Calu3 (cell line): ENCODE results near the gene PCNT. TPM values are rescaled to one million over a fixed set of nuclear protein-coding genes. Genes with fewer than 3 reads are reported as not detected.
A peak's percentile ranks its signal among the peaks of the same experiment; 100 is the strongest.

Experiments
- BruUV-seq: library from RNA; stranded (reverse); fragments of 400-500 nt; replicated peaks from 2 replicates; lab custom pipeline; 2021; lab: Mats Ljungman, UMichigan
- CTCF ChIA-PET: fragments of 300-600 bp; sonication (Branson Sonifier 250); formaldehyde crosslinking; loops from one replicate; lab custom pipeline; 2022; ENCODE audit warnings: antibody characterized with exemption; lab: Charles Lee
- DNase-seq: peaks from one replicate; pipeline ENCODE4 v3.0.0; 2022
- H3K27ac Mint-ChIP-seq: one replicate; pipeline ENCODE4 v1.8.0; 2022; ENCODE audit warnings: mixed read lengths; ENCODE audit not compliant: unreplicated experiment
- H3K27me3 Mint-ChIP-seq: one replicate; pipeline ENCODE4 v1.8.0; 2022; ENCODE audit warnings: mixed read lengths; ENCODE audit not compliant: unreplicated experiment
- H3K36me3 Mint-ChIP-seq: one replicate; pipeline ENCODE4 v1.8.0; 2022; ENCODE audit warnings: mild to moderate bottlenecking, moderate library complexity, mixed read lengths; ENCODE audit not compliant: insufficient read depth, unreplicated experiment
- H3K4me1 Mint-ChIP-seq: one replicate; pipeline ENCODE4 v1.8.0; 2022; ENCODE audit warnings: mild to moderate bottlenecking, low read depth, mixed read lengths; ENCODE audit not compliant: unreplicated experiment
- H3K4me3 Mint-ChIP-seq: one replicate; pipeline ENCODE4 v1.8.0; 2022; ENCODE audit warnings: mild to moderate bottlenecking, low read depth, moderate library complexity, mixed read lengths; ENCODE audit not compliant: unreplicated experiment
- H3K9me3 Mint-ChIP-seq: one replicate; pipeline ENCODE4 v1.8.0; 2022; ENCODE audit warnings: low read depth, mixed read lengths; ENCODE audit not compliant: unreplicated experiment
- intact Hi-C: fragments of 100-400 bp; cut with micrococcal nuclease; formaldehyde crosslinking; loops from one replicate; pipeline ENCODE4 v1.10.0; 2022; ENCODE audit not compliant: unreplicated experiment
- total RNA-seq: library from RNA; stranded (reverse); gene quantifications from 2 replicates; pipeline ENCODE4 v1.2.3, GENCODE V29; 2022
- TF ChIP-seq, protein P1 (sequence below): fragments of 200-600 bp; IDR thresholded peaks from one replicate; pipeline ENCODE4 v1.8.0; 2022; ENCODE audit warnings: antibody characterized with exemption; ENCODE audit not compliant: unreplicated experiment

The PCNT gene
- total RNA-seq, 1 experiment from 2014 or later, result 32.2 TPM

DNA sequence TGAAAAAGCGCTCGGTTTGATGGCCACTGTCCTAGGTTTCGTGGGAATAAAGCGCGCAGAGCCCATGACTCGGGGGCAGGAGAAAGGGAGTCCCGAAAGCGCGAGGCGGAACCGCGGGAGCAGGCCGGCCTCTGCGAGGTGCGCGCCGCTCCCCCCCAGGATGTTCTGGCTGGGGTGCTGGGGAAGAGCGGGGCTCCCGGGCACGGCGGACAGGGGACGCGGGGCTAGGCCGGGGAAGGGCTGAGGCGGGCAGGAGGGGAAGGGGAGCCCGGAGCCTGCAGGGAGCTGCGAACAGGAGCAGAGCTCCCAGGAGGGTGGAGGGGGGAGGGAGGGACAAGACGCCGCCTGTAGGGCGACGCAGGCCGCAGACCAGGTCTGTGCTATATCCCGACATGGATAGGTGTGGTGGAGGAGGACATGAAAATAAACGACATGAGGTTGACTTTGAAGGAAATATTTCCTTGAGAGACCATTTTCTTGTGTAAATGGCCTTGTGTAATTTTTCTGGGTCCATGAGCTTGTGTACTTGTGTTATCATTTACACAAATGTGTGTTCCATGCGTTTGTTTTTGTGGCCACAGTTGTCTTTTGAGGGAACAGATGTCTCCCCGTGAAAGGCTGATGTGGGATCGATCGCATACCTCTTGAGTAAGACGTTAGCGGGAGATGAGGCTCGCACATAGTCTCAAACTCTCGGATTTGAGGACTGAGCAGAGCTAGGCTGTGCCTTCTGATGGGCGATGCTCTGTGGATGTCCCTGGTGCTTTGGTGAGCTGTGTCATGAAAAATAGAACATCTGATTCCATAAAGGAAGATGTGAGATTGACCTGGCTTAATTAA lies 1.3 kb downstream of the PCNT start:
- peak; percentile 45 for DNase-seq
- BruUV-seq, result no TSS peak
- intact Hi-C loops, result no loop called here
- Mint-ChIP-seq H3K4me3 (peak overlapping the region; percentile 81), H3K27me3 (no peaks in the 10 kb centered on the region), H3K4me1 (peaks cover 27% of the 10 kb centered on the region), H3K27ac (no peak overlapping the region), H3K9me3 (no peaks in the 10 kb centered on the region), H3K36me3 (peaks cover 69% of the 10 kb centered on the region)
- CTCF ChIA-PET, result no interaction called here
- TF ChIP-seq, protein P1, sequence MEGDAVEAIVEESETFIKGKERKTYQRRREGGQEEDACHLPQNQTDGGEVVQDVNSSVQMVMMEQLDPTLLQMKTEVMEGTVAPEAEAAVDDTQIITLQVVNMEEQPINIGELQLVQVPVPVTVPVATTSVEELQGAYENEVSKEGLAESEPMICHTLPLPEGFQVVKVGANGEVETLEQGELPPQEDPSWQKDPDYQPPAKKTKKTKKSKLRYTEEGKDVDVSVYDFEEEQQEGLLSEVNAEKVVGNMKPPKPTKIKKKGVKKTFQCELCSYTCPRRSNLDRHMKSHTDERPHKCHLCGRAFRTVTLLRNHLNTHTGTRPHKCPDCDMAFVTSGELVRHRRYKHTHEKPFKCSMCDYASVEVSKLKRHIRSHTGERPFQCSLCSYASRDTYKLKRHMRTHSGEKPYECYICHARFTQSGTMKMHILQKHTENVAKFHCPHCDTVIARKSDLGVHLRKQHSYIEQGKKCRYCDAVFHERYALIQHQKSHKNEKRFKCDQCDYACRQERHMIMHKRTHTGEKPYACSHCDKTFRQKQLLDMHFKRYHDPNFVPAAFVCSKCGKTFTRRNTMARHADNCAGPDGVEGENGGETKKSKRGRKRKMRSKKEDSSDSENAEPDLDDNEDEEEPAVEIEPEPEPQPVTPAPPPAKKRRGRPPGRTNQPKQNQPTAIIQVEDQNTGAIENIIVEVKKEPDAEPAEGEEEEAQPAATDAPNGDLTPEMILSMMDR, result no peak

DNA sequence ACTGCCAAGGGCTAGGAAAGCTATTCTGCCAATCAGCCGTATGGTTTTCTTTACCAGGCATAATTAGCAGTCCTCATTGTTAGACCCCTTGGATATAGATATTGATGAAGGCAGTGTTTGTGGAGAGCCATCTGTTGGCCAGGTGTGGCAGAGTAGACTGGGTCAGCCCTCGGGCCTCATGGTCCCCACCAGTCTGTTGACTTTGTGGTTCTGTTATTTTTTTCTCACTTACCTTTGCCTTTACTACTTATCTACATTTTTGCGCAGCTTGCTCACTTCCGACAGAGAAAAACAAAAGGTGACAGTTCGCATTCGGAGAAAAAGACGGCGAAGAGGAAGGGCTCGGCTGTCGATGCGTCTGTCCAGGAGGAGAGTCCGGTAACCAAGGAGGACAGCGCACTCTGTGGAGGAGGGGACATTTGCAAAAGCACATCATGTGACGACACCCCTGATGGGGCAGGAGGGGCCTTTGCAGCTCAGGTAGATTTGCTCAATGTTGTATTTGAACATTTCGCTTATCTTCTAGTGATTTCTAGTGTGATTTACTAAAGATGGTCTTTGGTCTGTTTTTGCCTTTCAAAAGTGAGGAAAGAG lies 2.3 kb downstream of the PCNT start:
- peak overlapping the region; percentile 81 for H3K4me3 Mint-ChIP-seq
- no peaks in the 10 kb centered on the region for H3K27me3 Mint-ChIP-seq
- no peaks in the 10 kb centered on the region for H3K9me3 Mint-ChIP-seq
- H3K4me1 Mint-ChIP-seq, result peaks cover 24% of the 10 kb centered on the region
- no peak overlapping the region for H3K27ac Mint-ChIP-seq
- no peak for DNase-seq
- peaks cover 73% of the 10 kb centered on the region for H3K36me3 Mint-ChIP-seq
- intact Hi-C loops, result no loop called here
- BruUV-seq, result TSS peak; percentile 13
- TF ChIP-seq, protein P1, result no peak
- CTCF ChIA-PET, result no interaction called here

DNA sequence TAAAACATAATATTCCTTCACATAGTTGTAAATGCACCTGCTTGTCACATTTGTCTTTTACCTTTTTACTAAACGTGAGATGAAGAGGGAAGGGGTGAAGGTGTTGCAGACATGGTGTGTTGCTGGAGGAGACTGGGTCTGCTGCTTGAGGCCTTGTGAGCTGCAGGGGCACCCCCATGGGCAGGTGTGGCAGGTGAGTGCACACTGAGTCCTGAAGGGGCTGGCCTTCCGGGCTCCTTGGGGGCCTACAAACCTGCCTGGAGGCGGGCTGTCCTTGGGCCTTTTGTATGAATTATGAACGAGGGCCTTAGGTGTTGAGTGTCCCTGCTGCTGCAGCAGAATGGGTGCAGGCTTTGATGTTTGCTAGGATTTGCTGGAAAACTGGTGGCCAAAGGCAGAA lies 3.8 kb downstream of the PCNT start:
- BruUV-seq, result TSS peak; percentile 2
- H3K27me3 Mint-ChIP-seq, result no peaks in the 10 kb centered on the region
- H3K36me3 Mint-ChIP-seq, result peaks cover 59% of the 10 kb centered on the region
- H3K4me3 Mint-ChIP-seq, result no peak overlapping the region
- TF ChIP-seq, protein P1, result no peak
- H3K27ac Mint-ChIP-seq, result no peak overlapping the region
- H3K9me3 Mint-ChIP-seq, result no peaks in the 10 kb centered on the region
- intact Hi-C loops, result no loop called here
- DNase-seq, result no peak
- CTCF ChIA-PET, result no interaction called here
- H3K4me1 Mint-ChIP-seq, result peaks cover 15% of the 10 kb centered on the region

DNA sequence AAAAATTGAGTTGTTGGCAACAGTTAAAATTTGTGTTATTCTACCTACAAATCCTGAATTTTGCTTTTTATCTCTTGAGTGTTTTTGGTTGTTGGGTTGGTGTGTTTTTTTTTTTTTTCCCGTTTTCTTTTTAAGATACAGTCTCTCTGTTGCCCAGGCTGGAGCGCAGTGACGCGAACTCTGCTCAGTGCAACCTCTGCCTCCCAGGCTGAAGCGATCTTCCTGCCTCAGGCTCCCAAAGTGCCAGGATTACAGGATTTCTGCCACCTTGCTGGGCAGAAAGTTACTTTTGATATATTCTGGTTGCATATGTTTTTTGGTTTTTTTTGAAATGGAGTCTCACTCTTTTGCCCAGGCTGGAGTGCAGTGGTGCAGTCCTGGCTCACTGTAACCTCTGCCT lies 4.2 kb downstream of the PCNT start:
- DNase-seq, result no peak
- TF ChIP-seq, protein P1, result no peak
- no peak overlapping the region for H3K4me3 Mint-ChIP-seq
- H3K27ac Mint-ChIP-seq, result no peak overlapping the region
- H3K4me1 Mint-ChIP-seq, result peaks cover 15% of the 10 kb centered on the region
- no peaks in the 10 kb centered on the region for H3K9me3 Mint-ChIP-seq
- peaks cover 55% of the 10 kb centered on the region for H3K36me3 Mint-ChIP-seq
- no peaks in the 10 kb centered on the region for H3K27me3 Mint-ChIP-seq
- CTCF ChIA-PET, result no interaction called here
- intact Hi-C loops, result no loop called here
- no TSS peak for BruUV-seq
